ES-I3 (cell line): ENCODE results near the gene HNRNPU.

Experiments
- H3K36me3 ChIP-seq: 2 replicates; pipeline ENCODE4 v1.6.1; 2013; ENCODE audit warnings: mild to moderate bottlenecking, low read length, control low read depth, moderate library complexity; ENCODE audit not compliant: insufficient read depth
- H3K4me1 ChIP-seq: 2 replicates; pipeline ENCODE4 v1.6.1; 2013; ENCODE audit warnings: mild to moderate bottlenecking, control low read depth, low read length; ENCODE audit not compliant: insufficient read depth
- H3K9ac ChIP-seq: 2 replicates; pipeline ENCODE4 v1.6.1; 2013; ENCODE audit warnings: low read depth, mild to moderate bottlenecking, low read length, moderate library complexity
- H3K9me3 ChIP-seq: 2 replicates; pipeline ENCODE4 v1.6.1; 2013; ENCODE audit warnings: mild to moderate bottlenecking, low read length, moderate library complexity; ENCODE audit not compliant: control insufficient read depth, insufficient read depth

HNRNPU gene

DNA sequence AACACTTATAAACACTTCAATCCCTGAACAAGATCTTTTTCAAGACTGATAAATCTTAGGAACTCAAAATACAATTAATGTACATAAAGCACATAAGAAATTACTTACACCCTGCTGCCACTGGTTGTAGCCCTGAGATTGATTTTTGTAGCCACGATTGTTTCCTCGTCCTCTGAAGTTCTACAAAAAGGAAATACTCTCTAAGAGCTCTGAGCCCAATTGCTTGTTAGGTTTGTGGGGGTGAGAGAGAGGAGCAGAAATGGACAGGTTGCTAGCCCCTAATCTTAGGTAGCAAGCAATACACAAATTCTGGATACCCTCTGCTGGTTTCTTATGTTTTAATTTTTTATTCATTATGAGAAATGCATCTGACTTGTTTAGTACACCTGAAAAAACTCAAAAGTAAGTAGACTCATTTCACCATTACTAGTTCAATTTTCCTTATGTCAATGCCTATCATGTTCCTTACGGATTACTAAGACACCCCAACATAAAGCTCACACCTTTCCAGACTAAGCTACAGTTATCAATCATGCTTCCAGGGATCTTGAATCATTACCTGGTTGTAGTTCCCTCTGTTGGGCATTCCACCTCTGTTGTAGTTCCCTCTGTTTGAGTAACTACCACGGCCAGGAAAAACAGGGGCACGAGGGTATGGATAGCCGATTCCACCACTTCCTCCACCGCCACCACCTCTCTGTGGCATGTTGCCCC, 9.3 kb downstream of the HNRNPU start:
- no peaks in the 10 kb centered on the region for H3K4me1 ChIP-seq
- no peaks in the 10 kb centered on the region for H3K9me3 ChIP-seq
- no peak overlapping the region for H3K9ac ChIP-seq
- peaks cover 62% of the 10 kb centered on the region for H3K36me3 ChIP-seq

DNA sequence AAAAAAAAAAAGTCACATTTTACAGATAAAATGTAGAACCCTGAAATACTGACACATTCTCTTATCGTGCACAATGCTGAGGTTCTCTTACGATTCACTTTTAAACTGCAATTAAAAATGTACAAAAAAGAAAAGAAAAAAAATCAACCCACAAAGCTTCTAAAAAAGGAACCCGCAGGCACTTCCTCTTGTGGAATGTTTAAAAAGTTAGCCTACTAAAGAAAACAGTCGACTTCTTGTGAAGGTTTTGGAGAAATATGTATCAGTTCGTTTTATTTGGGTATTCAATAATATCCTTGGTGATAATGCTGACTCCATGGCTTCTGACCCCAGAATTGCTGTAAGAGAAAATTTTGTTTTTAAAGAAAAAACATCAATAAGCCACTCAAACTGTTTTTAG, 10.2 kb downstream of the HNRNPU start:
- no peaks in the 10 kb centered on the region for H3K9me3 ChIP-seq
- H3K4me1 ChIP-seq, result no peaks in the 10 kb centered on the region
- H3K9ac ChIP-seq, result no peak overlapping the region
- H3K36me3 ChIP-seq, result peaks cover 55% of the 10 kb centered on the region

DNA sequence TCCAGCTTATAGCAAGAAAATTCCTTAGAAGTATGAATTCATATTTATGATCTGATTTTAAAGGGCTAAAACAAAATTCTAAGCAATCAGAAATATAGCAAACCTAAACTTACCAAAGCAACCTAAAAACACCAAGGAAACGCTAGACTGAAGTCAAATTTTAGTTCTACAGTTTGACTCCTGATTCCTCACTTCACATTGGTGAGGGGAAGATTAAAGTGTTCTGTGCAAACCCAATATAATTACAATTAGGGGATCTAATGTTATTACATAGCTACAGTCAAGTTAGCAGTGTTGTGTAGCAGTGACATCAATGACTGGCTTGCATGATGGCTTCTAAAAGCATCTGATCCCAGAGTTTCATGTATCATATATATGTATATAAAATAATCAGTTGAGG, 11.6 kb downstream of the HNRNPU start:
- no peaks in the 10 kb centered on the region for H3K9me3 ChIP-seq
- no peaks in the 10 kb centered on the region for H3K4me1 ChIP-seq
- H3K36me3 ChIP-seq, result peaks cover 45% of the 10 kb centered on the region
- H3K9ac ChIP-seq, result no peak overlapping the region

DNA sequence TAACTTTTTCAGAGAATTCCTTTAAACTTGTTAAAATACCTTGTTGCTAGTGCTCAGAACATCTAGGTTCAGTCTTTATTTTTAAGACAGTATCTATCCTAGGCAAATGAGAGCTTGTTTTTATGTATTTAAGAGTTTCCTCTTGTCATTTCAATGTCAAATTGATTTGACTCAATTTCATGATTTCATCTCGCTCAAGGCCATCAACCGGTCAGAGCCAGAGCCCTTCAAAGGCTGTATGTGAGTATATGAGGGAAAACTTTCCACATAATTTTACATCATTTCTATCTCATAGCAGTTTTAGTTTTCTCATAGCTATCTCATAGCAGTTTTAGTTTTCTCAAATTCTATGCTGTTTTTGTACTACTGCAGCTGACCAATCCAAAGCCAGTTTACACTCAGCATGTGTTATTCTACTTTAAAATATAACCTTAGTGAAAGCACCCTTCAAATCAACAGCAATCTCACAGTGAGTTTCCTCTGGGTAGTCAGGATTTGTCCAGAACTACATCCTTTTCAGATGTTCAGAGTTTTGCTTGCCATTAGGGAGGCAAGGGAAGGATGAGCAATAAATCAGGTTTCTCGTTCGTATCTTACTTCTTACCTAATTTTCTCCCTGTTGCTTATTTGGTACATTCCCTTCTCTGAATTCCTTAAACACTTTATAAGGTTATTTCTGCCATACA, 12.7 kb downstream of the HNRNPU start:
- H3K9ac ChIP-seq, result no peak overlapping the region
- no peaks in the 10 kb centered on the region for H3K9me3 ChIP-seq
- peaks cover 35% of the 10 kb centered on the region for H3K36me3 ChIP-seq
- no peaks in the 10 kb centered on the region for H3K4me1 ChIP-seq

DNA sequence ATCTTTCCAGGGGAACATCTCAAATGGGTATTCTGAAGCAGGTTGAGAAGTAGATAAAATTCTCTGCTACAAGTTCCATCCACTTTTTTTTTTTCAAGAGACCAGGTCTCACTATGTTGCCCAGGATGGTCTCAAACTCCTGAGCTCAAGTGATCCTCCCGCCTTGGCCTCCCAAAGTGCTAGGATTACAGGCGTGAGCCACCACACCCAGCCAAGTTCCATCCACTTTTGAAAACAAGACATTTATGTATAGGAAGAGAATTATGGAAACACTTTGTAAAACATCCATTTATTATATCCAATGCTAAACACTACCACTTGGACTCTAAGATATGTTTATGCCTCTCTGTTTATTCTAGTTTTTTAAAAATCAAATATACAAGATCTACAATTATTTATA, 13.4 kb downstream of the HNRNPU start:
- Histone ChIP-seq H3K9me3 (no peaks in the 10 kb centered on the region), H3K9ac (no peak overlapping the region), H3K36me3 (peaks cover 36% of the 10 kb centered on the region), H3K4me1 (no peaks in the 10 kb centered on the region)

DNA sequence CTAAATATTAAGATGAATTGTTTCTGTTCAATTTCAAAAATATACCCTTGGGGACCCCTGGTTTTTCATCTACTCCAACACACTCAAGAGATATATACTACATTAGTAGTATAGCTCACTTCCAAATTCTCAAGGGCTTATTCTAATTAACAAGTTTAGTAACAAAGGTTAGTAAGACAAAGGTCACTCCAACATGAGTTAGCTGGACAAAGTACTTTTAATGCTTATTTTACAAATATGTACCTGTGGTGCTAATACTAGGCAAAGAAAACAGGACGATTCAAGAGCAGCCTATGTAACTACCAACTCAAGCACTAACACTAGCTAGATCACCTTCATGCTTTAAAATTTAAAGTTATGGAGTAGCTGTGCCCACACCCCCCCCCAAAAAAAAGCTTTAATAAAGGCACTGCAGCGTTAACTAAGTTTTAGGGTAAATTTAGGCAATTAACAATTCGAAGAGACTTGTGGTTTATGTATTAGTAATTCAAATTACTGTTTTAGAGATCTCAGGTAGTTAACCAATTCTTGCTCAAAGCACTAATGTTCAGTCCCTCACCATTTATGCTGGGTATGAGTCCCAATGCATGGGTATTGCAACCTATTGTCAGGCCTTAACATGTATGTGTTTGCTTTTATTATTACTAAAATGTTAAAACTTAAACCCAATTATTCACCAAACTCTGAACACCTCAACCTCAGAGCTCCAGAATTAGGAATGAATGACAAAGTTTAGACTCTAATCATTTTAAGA, 14.1 kb downstream of the HNRNPU start:
- Histone ChIP-seq H3K9me3 (no peaks in the 10 kb centered on the region), H3K9ac (no peak overlapping the region), H3K4me1 (no peaks in the 10 kb centered on the region), H3K36me3 (peaks cover 32% of the 10 kb centered on the region)

DNA sequence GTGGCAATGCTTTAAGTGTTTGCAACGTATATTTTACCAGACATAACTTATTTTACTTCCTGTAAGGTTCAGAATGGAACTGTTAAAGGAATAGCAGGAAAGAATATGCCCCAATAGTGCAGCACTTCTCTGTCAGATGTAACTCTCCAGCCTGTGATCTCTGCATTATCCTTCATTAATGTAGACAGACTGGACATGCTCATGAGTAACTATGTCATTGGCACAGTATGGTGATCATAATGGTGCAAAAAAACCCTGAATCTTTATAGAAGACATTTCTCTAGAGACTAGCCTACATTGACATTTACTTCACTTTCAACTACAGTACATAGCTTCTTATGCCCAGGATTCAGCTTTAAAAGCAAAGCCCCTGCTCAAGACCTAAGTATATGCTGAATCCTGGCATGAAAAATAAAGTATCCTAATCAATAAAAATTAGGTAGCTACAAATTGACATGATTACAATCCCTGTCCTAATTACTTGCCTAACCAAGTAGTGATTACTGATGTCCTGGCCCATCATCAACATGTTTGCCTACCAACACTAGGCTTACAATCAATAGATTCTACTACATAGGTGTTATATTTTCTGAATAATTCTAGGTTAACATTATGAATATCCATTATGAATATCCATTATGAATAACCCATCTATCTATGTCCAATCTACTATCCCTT, 15.0 kb downstream of the HNRNPU start:
- H3K4me1 ChIP-seq, result no peaks in the 10 kb centered on the region
- H3K9me3 ChIP-seq, result no peaks in the 10 kb centered on the region
- H3K9ac ChIP-seq, result no peak overlapping the region
- peaks cover 33% of the 10 kb centered on the region for H3K36me3 ChIP-seq

DNA sequence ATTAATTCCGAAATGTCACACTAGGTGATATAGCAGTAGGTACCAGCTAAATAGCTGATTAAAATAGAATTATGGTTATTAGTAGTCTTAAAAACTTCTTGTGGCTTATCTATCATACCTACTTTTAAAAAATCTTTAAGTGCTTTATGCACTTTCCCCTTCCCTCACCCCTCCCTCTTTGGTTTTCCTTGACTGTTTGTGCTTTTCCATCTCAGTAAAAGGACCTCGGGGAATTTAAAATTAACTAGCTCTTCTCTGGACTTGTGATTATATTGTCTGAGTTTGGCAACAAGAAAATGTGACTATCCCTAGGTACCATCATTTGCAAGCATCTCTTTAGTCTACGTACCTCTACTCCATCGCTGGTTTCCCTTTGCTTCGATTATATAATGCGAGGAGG, 17.7 kb downstream of the HNRNPU start:
- H3K36me3 ChIP-seq, result peaks cover 35% of the 10 kb centered on the region
- H3K9me3 ChIP-seq, result no peaks in the 10 kb centered on the region
- no peak overlapping the region for H3K9ac ChIP-seq
- no peaks in the 10 kb centered on the region for H3K4me1 ChIP-seq

DNA sequence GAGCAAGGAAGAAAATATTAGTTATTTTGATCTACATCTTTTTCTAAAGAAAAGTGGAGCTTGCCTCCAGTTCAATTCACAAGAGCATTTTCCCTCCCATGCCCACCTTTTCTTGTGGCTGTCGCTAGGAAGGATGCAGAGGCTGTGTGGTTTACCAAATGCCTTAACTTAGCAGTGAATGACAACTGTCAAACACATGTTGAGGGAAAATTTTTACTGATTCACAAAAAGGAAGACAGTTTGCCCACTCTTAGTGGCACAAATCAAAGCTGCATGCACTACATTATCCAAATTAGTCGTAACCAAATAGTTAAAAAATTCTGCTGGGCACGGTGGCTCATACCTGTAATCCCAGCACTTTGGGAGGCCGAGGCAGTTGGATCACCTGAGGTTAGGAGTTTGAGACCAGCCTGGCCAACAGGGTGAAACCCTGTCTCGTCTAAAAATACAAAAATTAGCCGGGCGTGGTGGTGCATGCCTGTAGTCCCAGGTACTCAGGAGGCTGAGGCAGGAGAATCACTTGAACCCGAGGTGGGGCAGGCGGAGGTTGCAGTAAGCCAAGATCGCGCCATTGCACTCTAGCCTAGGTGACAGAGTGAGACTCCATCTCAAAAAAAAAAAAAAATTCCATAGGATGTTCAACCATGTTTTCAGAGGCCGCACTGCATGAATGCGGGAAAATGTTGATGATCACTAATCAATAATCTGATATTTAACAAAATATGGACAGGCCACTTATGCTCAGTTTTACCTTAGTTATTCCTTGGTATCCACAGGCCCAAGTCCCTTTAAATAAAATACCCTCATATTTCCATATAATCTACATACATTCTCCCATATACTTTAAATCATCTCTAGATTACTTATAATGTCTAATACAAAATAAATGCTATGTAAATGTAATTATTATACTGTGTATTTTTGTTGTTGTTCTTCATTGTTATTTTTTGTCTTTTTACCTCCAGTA, 19.9 kb downstream of the HNRNPU start:
- H3K4me1 ChIP-seq, result no peaks in the 10 kb centered on the region
- peaks cover 33% of the 10 kb centered on the region for H3K36me3 ChIP-seq
- H3K9me3 ChIP-seq, result no peaks in the 10 kb centered on the region
- H3K9ac ChIP-seq, result no peak overlapping the region

DNA sequence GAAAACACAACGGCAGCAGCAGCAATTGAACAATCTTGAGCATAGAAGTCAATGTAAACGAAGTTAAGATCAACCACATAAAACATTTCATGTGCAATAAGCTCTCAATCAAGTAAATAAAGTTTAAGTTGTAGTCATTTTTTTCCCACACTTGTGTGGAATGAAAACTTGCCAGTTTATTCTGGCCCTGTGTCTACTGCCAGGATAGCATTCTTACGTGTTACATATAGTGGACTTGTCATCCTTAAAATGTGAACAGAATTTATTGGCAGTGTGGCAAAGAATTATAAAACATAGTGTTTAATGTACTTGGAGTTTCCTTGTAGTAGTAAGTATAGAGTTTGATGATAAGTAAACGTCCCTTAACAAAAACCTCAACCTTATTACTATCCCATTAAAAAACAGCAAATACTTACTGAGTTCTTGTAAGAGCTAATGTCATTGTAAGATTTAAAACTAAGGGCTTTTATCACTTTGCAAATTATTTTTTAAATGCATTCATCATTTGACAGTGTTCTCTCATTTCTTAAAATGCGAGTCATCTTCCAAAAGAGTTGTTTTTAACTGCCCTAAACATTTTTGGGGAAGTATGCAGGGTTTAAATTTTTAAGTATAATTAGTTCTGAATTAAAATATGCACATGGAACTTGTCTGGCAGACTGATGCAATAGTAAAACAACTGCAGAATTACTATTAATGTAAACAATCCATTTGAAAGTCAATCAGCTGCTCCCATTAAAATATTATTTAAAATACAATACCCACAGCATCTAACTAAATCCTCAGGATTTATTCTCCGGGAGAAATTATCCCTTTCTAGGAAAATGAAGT, 21.0 kb downstream of the HNRNPU start:
- Histone ChIP-seq H3K9me3 (no peaks in the 10 kb centered on the region), H3K4me1 (no peaks in the 10 kb centered on the region), H3K36me3 (peaks cover 36% of the 10 kb centered on the region), H3K9ac (no peak overlapping the region)

DNA sequence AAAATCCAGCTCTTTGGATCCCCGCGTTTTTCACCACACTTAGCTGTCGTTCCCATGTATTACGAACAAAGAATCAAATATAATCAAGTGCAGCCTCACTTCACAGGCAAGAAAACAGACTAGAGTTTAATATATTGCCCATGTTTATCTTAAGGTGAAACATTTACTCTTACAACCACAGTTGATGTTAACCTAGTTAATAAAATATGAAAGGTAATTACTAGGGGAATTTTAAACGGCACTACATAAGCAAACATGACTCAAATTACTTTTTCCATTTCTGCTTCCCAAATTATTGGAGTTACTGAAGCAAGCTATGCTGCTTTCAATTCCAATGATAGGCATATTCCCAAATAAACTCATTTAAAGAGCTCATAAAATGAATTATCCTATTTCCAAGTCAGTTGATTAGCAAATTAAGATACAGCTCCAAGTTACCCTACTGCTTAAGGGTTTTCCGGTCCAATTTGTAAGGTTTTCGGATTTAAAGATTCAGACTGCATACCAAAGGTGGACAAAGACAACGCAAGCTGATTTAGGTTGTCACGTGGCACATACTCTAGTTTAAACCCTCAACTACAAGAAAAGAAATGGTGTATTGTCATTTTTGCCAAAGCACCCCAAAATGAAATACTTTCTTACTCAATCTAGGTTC, 22.9 kb downstream of the HNRNPU start:
- H3K9me3 ChIP-seq, result no peaks in the 10 kb centered on the region
- peaks cover 30% of the 10 kb centered on the region for H3K36me3 ChIP-seq
- peaks cover 5% of the 10 kb centered on the region; the same call in 1 of the 2 replicates for H3K4me1 ChIP-seq
- H3K9ac ChIP-seq, result no peak overlapping the region

DNA sequence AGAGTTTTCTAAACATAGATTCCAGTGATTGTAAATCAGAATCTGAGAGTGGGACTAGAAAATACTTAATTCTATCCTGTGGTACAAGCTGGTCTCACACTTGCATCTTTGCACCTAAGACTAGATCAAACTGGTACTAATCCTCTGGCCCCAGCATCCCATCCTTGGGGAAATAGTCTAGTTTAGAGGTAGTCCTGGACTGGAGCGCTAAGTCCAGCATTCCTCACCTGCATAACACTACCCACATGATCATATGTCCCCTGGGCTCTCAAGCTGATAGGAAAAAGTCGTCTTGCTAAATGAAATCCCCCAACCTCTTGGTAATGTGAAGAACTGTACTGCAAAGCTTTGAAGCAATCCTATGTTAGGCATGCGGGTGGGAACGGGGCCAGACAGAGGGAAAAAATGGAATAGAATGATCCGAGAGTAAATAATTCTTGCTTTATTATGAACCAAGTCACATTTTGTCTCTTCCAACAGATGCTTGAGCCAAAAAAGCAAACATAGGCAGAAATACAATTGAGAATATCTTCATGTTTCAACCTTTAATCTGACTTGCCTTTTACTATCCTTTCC, 24.0 kb downstream of the HNRNPU start:
- Histone ChIP-seq H3K9me3 (no peaks in the 10 kb centered on the region), H3K9ac (no peak overlapping the region), H3K36me3 (peaks cover 24% of the 10 kb centered on the region), H3K4me1 (peaks cover 5% of the 10 kb centered on the region; the same call in 1 of the 2 replicates)
